ENCODE data around the gene BCL2A1. TPM values are rescaled to one million over a fixed set of nuclear protein-coding genes. Genes with fewer than 3 reads are reported as not detected.
"Not testable (repeated sequence)": the region's sequence is repeated elsewhere in the genome, so short reads cannot be mapped to it uniquely, and the experiment has no call there.

BCL2A1 gene
- total RNA-seq, 2 experiments from 2014 or later = 14.2 to 14.8 TPM

DNA sequence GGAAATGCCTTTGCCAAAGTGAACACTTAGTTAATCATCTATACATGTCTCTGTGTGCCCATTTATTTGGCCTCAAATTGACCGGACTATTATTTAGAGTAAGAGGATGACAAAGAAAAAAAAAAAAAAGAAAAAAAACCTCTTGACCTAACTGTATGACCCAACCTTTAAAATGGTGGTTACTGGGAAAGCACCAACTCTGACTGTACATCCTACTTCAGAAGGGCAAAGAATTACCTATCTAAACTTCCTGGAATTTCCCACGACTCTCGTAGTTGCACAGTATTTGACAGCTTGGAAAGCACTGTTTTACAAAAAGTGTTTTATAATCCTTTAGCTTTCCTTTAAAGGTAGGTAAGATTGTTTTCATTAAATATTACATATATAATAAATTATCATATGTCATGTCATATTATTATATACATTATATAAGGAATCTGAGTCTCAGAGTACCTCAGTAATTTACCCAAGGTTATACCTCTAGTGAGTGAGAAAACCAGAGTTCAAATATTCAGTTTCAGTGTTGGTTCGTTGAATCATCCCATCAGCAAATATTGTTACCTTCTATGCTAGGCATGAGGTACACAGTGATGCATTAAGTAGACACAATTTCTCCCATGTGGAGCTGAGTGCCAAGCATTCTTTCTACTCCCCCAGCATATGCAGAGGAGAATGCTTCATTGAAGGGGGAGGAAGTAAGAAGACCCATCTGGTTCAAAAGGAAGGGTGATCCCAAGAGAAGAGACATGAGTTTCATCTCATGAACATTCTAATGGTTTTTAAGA lies 5.0 kb downstream of the BCL2A1 start:
- POLR2A ChIA-PET = interaction anchor here (1.3 kb wide), 1 partner anchor 43 kb away, joined by 3 read pairs; no protein-coding TSS in a partner anchor
- DNase-seq = no peak
- Mint-ChIP-seq H3K36me3 (ENCODE audit: low read depth) (peaks cover 14% of the 10 kb centered on the region), H3K4me3 (peak overlapping the region; percentile 80), H3K4me1 (peaks cover 53% of the 10 kb centered on the region), H3K27me3 (no peaks in the 10 kb centered on the region), H3K9me3 (peaks cover 5% of the 10 kb centered on the region), H3K27ac (peak overlapping the region; percentile 88)
- CTCF ChIA-PET = no interaction called here

DNA sequence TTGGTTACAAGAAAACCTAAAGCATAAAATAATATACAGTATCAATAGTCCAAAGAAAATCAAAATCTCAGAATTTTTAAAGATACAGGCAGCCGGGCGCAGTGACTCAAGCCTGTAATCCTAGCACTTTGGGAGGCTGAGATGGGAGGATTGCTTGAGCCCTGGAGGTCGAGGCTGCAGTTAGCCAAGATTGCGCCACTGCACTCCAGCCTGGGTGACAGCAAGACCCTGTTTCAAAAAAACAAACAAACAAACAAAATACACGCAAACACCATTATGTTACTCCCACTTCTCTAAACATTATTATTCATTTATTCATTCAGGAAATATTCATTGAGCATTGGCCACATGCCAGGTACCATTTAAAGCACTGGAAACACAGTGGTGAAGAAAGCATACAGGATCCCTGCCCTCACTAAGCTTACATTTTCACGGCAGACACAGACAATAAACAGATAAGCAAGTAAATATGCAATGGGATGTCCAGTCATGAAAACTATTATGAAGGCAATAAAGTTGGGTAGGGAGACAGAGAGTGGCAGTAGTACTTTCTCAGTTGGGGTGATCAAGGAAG lies 6.7 kb downstream of the BCL2A1 start:
- Mint-ChIP-seq H3K27ac (no peak overlapping the region), H3K27me3 (no peaks in the 10 kb centered on the region), H3K9me3 (peaks cover 5% of the 10 kb centered on the region), H3K36me3 (ENCODE audit: low read depth) (peaks cover 20% of the 10 kb centered on the region), H3K4me1 (peaks cover 47% of the 10 kb centered on the region), H3K4me3 (no peak overlapping the region)
- DNase-seq = no peak
- POLR2A ChIA-PET = no interaction called here
- CTCF ChIA-PET = interaction anchor here (1.0 kb wide), 1 partner anchor 66 kb away, joined by 3 read pairs; no protein-coding TSS in a partner anchor

DNA sequence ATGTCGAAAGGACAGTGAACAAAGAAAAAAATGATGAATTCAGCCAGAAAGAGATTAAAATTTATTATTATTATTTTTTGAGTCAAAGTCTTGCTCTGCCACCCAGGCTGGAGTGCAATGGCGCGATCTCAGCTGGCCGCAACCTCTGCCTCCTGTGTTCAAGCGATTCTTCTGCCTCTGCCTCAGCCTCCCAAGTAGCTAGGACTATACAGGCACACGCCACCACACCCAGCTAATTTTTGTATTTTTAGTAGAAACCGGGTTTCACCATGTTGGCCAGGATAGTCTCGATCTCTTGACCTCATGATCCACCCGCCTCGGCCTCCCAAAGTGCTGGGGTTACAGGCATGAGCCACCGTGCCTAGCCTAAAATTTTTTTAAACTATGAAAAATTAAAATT lies 8.1 kb downstream of the BCL2A1 start:
- Mint-ChIP-seq H3K4me1 (peaks cover 38% of the 10 kb centered on the region), H3K36me3 (ENCODE audit: low read depth) (peaks cover 22% of the 10 kb centered on the region)
- DNase-seq, H3K27me3 Mint-ChIP-seq, CTCF ChIA-PET, H3K9me3 Mint-ChIP-seq, POLR2A ChIA-PET, H3K27ac Mint-ChIP-seq, H3K4me3 Mint-ChIP-seq: not testable (repeated sequence)

GRCh38 chr15:79962178-79962577 lies 8.8 kb downstream of the BCL2A1 start:
- CTCF ChIA-PET = no interaction called here
- no peaks in the 10 kb centered on the region for H3K27me3 Mint-ChIP-seq
- no peak overlapping the region for H3K4me3 Mint-ChIP-seq
- no peak for DNase-seq
- POLR2A ChIA-PET = no interaction called here
- peaks cover 5% of the 10 kb centered on the region for H3K9me3 Mint-ChIP-seq
- peaks cover 22% of the 10 kb centered on the region for H3K36me3 Mint-ChIP-seq (ENCODE audit: low read depth)
- H3K27ac Mint-ChIP-seq = no peak overlapping the region
- peaks cover 31% of the 10 kb centered on the region for H3K4me1 Mint-ChIP-seq

GRCh38 chr15:79960502-79961212 lies 10.3 kb downstream of the BCL2A1 start:
- Mint-ChIP-seq H3K9me3 (peaks cover 5% of the 10 kb centered on the region), H3K36me3 (ENCODE audit: low read depth) (peaks cover 17% of the 10 kb centered on the region), H3K4me3 (no peak overlapping the region), H3K27ac (no peak overlapping the region), H3K27me3 (no peaks in the 10 kb centered on the region), H3K4me1 (peaks cover 18% of the 10 kb centered on the region)
- ChIA-PET CTCF (interaction anchor here (1.0 kb wide), 1 partner anchor 11 kb away, joined by 3 read pairs; the partner anchor contains the start of gene BCL2A1), POLR2A (no interaction called here)
- no peak for DNase-seq

- H3K27ac Mint-ChIP-seq = no peak overlapping the region
- peaks cover 3% of the 10 kb centered on the region for H3K9me3 Mint-ChIP-seq
- no peak for DNase-seq
- H3K4me3 Mint-ChIP-seq = no peak overlapping the region
- no peaks in the 10 kb centered on the region for H3K27me3 Mint-ChIP-seq
- CTCF ChIA-PET = interaction anchor here (0.9 kb wide), 1 partner anchor 9 kb away, joined by 4 read pairs; no protein-coding TSS in a partner anchor
- H3K36me3 Mint-ChIP-seq (ENCODE audit: low read depth) = peaks cover 8% of the 10 kb centered on the region
- POLR2A ChIA-PET = no interaction called here
- peaks cover 27% of the 10 kb centered on the region for H3K4me1 Mint-ChIP-seq
Measured at GRCh38 chr15:79957741-79958140, 13.3 kb downstream of the BCL2A1 start.

DNA sequence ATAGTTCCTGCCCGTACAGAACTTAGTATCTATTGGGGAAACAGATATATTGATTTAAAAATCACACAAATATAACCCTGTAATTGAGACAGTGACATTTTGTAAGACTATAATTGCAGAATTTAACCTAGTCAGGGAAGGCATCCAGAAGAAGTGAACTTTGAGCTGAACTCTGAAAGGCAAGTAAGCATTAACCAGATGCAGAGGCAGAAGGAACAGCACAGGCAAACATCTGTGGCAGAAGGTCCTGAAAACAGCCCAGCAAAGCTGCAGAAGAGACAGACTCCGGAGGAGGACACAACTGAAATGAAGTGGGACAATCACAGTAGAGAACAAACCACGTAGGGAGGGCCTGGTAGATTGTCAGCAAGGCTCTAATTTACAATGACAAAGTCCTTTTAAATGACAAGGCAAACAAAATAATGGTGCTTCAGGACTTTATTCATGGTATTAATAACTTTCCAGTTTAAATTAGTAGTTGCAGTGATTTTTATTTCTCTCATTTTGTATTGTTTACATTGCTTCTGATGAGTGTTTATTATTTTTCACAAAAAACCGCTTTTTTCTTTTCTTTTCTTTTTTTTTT lies 14.5 kb downstream of the BCL2A1 start:
- ChIA-PET CTCF (no interaction called here), POLR2A (no interaction called here)
- H3K4me3 Mint-ChIP-seq = no peak overlapping the region
- no peak for DNase-seq
- peaks cover 24% of the 10 kb centered on the region for H3K4me1 Mint-ChIP-seq
- no peaks in the 10 kb centered on the region for H3K27me3 Mint-ChIP-seq
- H3K9me3 Mint-ChIP-seq = peaks cover 8% of the 10 kb centered on the region
- H3K36me3 Mint-ChIP-seq (ENCODE audit: low read depth) = peaks cover 8% of the 10 kb centered on the region
- H3K27ac Mint-ChIP-seq = no peak overlapping the region

- Mint-ChIP-seq H3K27ac (no peak overlapping the region), H3K4me1 (peaks cover 24% of the 10 kb centered on the region), H3K36me3 (ENCODE audit: low read depth) (peaks cover 2% of the 10 kb centered on the region), H3K4me3 (no peak overlapping the region), H3K27me3 (no peaks in the 10 kb centered on the region), H3K9me3 (peaks cover 12% of the 10 kb centered on the region)
- no peak for DNase-seq
- POLR2A ChIA-PET = no interaction called here
- CTCF ChIA-PET = no interaction called here
Measured at GRCh38 chr15:79954661-79955060, 16.3 kb downstream of the BCL2A1 start.

GRCh38 chr15:79953951-79954444 lies 17.0 kb downstream of the BCL2A1 start:
- ChIA-PET POLR2A (no interaction called here), CTCF (no interaction called here)
- Mint-ChIP-seq H3K4me1 (peaks cover 24% of the 10 kb centered on the region), H3K36me3 (ENCODE audit: low read depth) (no peaks in the 10 kb centered on the region), H3K4me3 (no peak overlapping the region), H3K27me3 (no peaks in the 10 kb centered on the region), H3K9me3 (peaks cover 12% of the 10 kb centered on the region), H3K27ac (no peak overlapping the region)
- no peak for DNase-seq

GRCh38 chr15:79952329-79952728 lies 18.7 kb downstream of the BCL2A1 start:
- no peak overlapping the region for H3K4me3 Mint-ChIP-seq
- H3K9me3 Mint-ChIP-seq = peaks cover 12% of the 10 kb centered on the region
- no peaks in the 10 kb centered on the region for H3K36me3 Mint-ChIP-seq (ENCODE audit: low read depth)
- no peak for DNase-seq
- peaks cover 25% of the 10 kb centered on the region for H3K4me1 Mint-ChIP-seq
- ChIA-PET POLR2A (interaction anchor here (0.6 kb wide), 1 partner anchor 30 kb away, joined by 3 read pairs; no protein-coding TSS in a partner anchor), CTCF (interaction anchor here (1.1 to 1.2 kb wide), 2 partner anchors 30 to 98 kb away, joined by 3 to 4 read pairs; no protein-coding TSS in a partner anchor)
- H3K27ac Mint-ChIP-seq = no peak overlapping the region
- no peaks in the 10 kb centered on the region for H3K27me3 Mint-ChIP-seq

- Mint-ChIP-seq H3K27ac (no peak overlapping the region), H3K27me3 (no peaks in the 10 kb centered on the region), H3K4me3 (no peak overlapping the region), H3K4me1 (peaks cover 25% of the 10 kb centered on the region), H3K36me3 (ENCODE audit: low read depth) (no peaks in the 10 kb centered on the region), H3K9me3 (peaks cover 12% of the 10 kb centered on the region)
- ChIA-PET CTCF (interaction anchor here (0.7 kb wide), 1 partner anchor 28 kb away, joined by 4 read pairs; no protein-coding TSS in a partner anchor), POLR2A (no interaction called here)
- DNase-seq = no peak
Measured at GRCh38 chr15:79950247-79950646, 20.7 kb downstream of the BCL2A1 start.

DNA sequence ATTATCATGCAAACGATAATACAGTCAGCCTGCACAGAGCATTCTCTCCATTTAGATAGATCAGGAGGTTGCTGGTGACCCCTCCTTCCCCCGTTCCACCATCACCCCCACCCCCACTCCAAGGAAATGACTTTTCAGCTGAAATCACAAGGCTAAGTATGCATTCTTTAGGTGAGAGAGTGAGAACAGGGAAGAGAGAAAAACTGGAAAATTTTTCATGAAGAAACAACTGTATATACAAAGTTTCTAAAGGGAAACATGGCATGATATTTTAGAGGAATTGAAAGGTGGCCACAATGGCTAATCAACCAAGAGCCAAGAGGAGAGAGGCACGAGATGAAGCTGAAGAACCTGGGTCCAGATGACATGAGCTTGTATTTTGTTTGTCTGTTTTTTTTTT lies 22.2 kb downstream of the BCL2A1 start:
- H3K27me3 Mint-ChIP-seq = no peaks in the 10 kb centered on the region
- ChIA-PET CTCF (interaction anchor here (0.8 to 2.2 kb wide), 2 partner anchors 10 to 14 kb away, joined by 4 to 8 read pairs; no protein-coding TSS in a partner anchor), POLR2A (no interaction called here)
- H3K4me3 Mint-ChIP-seq = no peak overlapping the region
- no peak for DNase-seq
- no peaks in the 10 kb centered on the region for H3K36me3 Mint-ChIP-seq (ENCODE audit: low read depth)
- peaks cover 12% of the 10 kb centered on the region for H3K4me1 Mint-ChIP-seq
- H3K9me3 Mint-ChIP-seq = peaks cover 12% of the 10 kb centered on the region
- no peak overlapping the region for H3K27ac Mint-ChIP-seq

Measured in activated CD4-positive, alpha-beta T cell treated with anti-CD3 and anti-CD28 coated beads, Interleukin-2, amount 10 ng/mL, durations not matched to agents 7 days and 5 days (primary cell).